ENCODE data around the gene FYN.

Gene FYN

DNA sequence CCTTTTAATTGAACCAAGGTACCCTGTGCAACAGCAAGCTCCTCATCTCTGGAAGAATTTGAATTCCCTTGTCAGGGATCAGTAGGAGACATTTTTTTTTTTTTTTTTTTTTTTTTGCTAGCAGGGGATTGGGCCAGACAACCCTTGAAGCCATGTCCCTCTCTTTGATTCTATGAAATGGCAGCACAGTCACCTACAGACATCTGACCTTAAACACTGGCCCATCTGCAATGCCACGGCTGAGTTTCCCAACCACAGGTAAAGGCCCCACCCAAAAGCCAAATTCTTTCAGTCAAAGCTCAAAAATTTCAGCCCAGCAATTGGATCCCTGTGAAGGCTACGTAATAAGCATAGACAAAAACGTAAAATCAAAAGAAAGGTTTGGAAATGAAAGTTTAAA is 94.2 kb downstream of the FYN start:
- TF ChIP-seq CREB1 (IDR thresholded peaks at IDR 0.05; ENCODE audit: low read depth) (no peak), FOXM1 (IDR thresholded peaks at IDR 0.05; ENCODE audit: borderline replicate concordance, low read depth) (no peak), YY1 (IDR thresholded peaks at IDR 0.05; ENCODE audit: low read depth) (no peak), CEBPB (IDR thresholded peaks at IDR 0.05) (no peak), TCF12 (IDR thresholded peaks at IDR 0.05; ENCODE audit: low read depth) (no peak), TEAD4 (IDR thresholded peaks at IDR 0.05) (no peak), RAD21 (IDR thresholded peaks at IDR 0.05; ENCODE audit: low read depth) (no peak), TAF1 (IDR thresholded peaks at IDR 0.05; ENCODE audit: low read depth) (no peak), EP300 (IDR thresholded peaks at IDR 0.05; ENCODE audit: borderline replicate concordance) (no peak)
- TF ChIP-seq, protein P1, sequence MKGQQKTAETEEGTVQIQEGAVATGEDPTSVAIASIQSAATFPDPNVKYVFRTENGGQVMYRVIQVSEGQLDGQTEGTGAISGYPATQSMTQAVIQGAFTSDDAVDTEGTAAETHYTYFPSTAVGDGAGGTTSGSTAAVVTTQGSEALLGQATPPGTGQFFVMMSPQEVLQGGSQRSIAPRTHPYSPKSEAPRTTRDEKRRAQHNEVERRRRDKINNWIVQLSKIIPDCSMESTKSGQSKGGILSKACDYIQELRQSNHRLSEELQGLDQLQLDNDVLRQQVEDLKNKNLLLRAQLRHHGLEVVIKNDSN (IDR thresholded peaks at IDR 0.05): no peak
- TF ChIP-seq, protein P2, sequence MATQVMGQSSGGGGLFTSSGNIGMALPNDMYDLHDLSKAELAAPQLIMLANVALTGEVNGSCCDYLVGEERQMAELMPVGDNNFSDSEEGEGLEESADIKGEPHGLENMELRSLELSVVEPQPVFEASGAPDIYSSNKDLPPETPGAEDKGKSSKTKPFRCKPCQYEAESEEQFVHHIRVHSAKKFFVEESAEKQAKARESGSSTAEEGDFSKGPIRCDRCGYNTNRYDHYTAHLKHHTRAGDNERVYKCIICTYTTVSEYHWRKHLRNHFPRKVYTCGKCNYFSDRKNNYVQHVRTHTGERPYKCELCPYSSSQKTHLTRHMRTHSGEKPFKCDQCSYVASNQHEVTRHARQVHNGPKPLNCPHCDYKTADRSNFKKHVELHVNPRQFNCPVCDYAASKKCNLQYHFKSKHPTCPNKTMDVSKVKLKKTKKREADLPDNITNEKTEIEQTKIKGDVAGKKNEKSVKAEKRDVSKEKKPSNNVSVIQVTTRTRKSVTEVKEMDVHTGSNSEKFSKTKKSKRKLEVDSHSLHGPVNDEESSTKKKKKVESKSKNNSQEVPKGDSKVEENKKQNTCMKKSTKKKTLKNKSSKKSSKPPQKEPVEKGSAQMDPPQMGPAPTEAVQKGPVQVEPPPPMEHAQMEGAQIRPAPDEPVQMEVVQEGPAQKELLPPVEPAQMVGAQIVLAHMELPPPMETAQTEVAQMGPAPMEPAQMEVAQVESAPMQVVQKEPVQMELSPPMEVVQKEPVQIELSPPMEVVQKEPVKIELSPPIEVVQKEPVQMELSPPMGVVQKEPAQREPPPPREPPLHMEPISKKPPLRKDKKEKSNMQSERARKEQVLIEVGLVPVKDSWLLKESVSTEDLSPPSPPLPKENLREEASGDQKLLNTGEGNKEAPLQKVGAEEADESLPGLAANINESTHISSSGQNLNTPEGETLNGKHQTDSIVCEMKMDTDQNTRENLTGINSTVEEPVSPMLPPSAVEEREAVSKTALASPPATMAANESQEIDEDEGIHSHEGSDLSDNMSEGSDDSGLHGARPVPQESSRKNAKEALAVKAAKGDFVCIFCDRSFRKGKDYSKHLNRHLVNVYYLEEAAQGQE (IDR thresholded peaks at IDR 0.05; ENCODE audit: low read depth): no peak

DNA sequence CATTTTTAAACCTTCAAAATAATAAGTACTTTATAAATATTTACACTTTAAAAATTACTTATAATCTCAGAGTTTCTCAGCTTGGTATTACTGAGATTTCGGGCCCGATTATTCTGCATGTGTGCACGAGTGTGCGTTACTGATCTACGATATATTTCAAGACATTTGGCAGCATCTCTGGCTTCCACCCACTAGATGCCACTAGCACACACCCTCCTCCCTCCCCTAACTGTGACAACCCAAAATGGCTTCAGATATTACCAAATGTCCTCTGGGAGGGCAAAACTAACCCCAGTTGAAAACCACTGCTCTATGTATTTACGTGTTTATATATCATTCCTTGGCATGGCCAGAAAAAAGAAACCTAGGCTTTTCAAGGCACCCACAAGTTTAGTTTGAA is 95.9 kb downstream of the FYN start:
- no peak for TF ChIP-seq EGR1 (IDR thresholded peaks at IDR 0.05)
- no peak for TF ChIP-seq TCF12 (IDR thresholded peaks at IDR 0.05; ENCODE audit: low read depth)
- no peak for TF ChIP-seq ZBTB7A (IDR thresholded peaks at IDR 0.05; ENCODE audit: low read depth)
- no peak for TF ChIP-seq CEBPB (IDR thresholded peaks at IDR 0.05)
- TF ChIP-seq, protein P1 (IDR thresholded peaks at IDR 0.05): no peak
- TF ChIP-seq, protein P3, sequence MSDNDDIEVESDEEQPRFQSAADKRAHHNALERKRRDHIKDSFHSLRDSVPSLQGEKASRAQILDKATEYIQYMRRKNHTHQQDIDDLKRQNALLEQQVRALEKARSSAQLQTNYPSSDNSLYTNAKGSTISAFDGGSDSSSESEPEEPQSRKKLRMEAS (IDR thresholded peaks at IDR 0.05): no peak

DNA sequence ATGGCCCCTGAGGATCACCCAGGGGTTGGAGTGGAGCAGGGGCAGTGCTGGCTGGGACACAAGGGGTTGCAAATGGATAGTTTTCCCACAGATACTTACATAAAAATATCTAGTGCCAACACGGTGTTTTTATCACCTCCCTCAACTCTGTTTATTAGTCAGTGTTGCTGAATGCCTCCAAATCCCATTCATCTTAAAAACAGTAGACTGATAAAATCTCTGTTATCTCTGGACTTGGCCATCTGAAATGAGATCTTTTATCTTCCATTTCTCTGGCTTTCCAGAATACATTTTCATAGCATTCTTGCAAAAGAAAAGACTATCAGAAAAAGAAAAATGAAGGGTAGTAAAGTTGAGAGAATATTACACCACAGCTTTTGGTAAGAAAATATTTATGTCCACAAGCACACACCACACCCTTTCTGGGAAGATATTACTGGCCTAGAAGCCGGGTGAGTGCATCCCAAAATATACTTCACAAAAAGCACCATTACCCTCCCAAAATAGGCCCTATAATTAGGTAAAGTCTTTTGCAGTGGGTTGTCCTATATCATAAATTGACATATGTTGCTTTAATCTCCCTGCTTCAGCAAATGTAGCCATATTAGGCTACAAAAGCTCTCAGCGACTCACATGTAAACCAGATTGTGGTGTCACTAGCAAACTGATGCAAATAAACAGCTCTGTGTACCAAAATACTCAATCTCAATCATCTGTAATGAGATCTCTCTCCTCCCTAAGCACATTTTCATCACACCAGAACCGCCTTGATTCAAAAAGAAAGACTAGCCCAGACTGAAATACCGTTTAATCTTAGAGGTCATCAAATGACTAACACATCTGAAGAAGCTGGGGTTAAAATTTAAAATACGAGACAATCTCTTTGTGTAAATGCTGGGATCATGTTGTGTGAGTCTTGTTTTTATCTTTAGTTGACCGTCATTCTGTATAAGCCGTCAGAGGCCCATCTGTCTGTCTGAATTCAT is 96.7 kb downstream of the FYN start:
- TF ChIP-seq CEBPB (IDR thresholded peaks at IDR 0.05): no peak
- no peak for TF ChIP-seq TAF1 (IDR thresholded peaks at IDR 0.05; ENCODE audit: low read depth)
- TF ChIP-seq TCF12 (IDR thresholded peaks at IDR 0.05; ENCODE audit: low read depth): no peak
- TF ChIP-seq NFIC (IDR thresholded peaks at IDR 0.05): no peak
- no peak for TF ChIP-seq CREB1 (IDR thresholded peaks at IDR 0.05; ENCODE audit: low read depth)
- TF ChIP-seq, protein P3 (IDR thresholded peaks at IDR 0.05): no peak
- TF ChIP-seq ZBTB7A (IDR thresholded peaks at IDR 0.05; ENCODE audit: low read depth): no peak
- no peak for TF ChIP-seq FOXM1 (IDR thresholded peaks at IDR 0.05; ENCODE audit: borderline replicate concordance, low read depth)
- no peak for TF ChIP-seq EGR1 (IDR thresholded peaks at IDR 0.05)
- TF ChIP-seq, protein P1 (IDR thresholded peaks at IDR 0.05): no peak
- TF ChIP-seq, protein P2 (IDR thresholded peaks at IDR 0.05; ENCODE audit: low read depth): no peak
- TF ChIP-seq RAD21 (IDR thresholded peaks at IDR 0.05; ENCODE audit: low read depth): no peak

DNA sequence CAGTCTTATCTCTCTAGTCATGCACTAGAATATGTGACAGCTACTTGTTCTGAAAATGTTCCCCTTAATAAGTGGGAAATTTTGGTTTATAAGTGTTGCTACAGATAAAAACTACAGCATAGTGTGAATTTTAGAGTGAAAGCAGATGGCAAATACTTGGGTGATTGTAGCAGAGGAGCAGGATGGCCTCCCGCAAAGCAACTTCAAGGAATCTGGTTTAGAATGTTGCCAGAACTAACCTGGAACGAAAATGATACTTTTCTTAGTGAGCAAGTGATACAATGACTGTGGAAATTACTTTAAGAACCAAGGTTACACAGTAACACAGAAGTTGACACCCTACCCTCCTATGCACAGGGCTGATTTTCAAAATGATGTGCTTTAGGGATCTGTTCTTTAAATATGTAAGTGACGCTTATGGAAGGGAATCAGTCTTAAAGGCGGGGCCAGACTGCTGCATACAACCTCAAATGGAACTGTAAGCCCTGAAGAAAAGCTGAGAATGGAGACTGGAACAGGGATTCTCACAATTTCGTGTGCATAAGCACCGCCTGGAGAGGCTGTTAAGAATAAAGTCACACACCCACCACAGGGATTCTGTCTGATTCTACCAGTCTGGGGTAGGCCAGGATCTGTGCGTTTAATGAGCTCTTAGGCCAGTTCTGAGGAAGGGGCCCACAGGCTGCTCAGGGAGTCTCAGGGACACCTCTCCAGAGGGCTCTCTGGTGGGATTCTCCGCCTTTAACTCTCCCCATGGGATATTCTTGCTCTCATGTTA is 97.9 kb downstream of the FYN start:
- TF ChIP-seq RAD21 (IDR thresholded peaks at IDR 0.05; ENCODE audit: low read depth): no peak
- TF ChIP-seq FOXM1 (IDR thresholded peaks at IDR 0.05; ENCODE audit: borderline replicate concordance, low read depth): no peak
- no peak for TF ChIP-seq TCF12 (IDR thresholded peaks at IDR 0.05; ENCODE audit: low read depth)
- TF ChIP-seq EP300 (IDR thresholded peaks at IDR 0.05; ENCODE audit: borderline replicate concordance): no peak
- TF ChIP-seq, protein P1 (IDR thresholded peaks at IDR 0.05): no peak
- no peak for TF ChIP-seq CEBPB (IDR thresholded peaks at IDR 0.05)
- no peak for TF ChIP-seq CREB1 (IDR thresholded peaks at IDR 0.05; ENCODE audit: low read depth)
- no peak for TF ChIP-seq TEAD4 (IDR thresholded peaks at IDR 0.05)
- no peak for TF ChIP-seq EGR1 (IDR thresholded peaks at IDR 0.05)
- TF ChIP-seq, protein P3 (IDR thresholded peaks at IDR 0.05): no peak
- TF ChIP-seq, protein P2 (IDR thresholded peaks at IDR 0.05; ENCODE audit: low read depth): no peak
- no peak for TF ChIP-seq ZBTB7A (IDR thresholded peaks at IDR 0.05; ENCODE audit: low read depth)
- TF ChIP-seq TAF1 (IDR thresholded peaks at IDR 0.05; ENCODE audit: low read depth): no peak
- no peak for TF ChIP-seq NFIC (IDR thresholded peaks at IDR 0.05)
- no peak for TF ChIP-seq YY1 (IDR thresholded peaks at IDR 0.05; ENCODE audit: low read depth)

Measured in Ishikawa (cell line).